Measurements from ENCODE around the gene ZNF561.

The ZNF561 gene

GRCh38 chr19:9570255-9570654 is 50.8 kb downstream of the ZNF561 start:
- no peak for DNase-seq

GRCh38 chr19:9566729-9567128 is 54.3 kb downstream of the ZNF561 start:
- no peak for DNase-seq

DNA sequence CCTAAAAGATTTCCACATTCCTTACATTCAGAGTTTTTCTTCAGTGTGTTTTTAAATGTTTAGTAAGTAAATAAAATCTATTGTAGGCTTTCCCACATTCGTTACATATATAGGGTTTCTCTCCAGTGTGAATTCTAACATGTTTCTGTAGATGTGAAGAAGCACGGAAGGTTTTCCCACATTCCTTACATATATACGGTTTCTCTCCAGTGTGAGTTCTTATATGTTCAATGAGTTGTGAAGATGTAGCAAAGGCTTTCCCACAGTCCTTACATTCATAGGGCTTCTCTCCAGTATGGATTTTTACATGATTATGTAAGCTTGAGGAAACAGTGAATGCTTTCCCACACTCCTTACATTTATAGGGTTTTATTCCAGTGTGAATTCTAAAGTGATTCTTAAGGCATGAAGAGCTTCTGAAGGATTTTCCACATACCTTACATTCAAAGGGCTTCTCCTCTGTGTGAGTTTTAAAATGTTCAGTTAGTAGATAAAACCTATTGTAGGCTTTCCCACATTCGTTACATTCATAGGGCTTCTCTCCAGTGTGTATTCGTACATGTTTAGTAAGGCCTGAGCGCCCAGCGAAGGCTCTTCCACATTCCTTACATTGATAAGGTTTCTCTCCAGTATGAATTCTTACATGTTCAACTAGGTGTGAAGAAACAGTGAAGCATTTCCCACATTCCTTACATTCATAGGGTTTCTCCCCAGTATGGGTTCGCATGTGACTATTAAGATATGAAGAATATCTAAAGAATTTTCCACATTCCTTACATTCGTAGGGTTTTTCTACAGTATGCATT is 54.9 kb downstream of the ZNF561 start:
- no peak for DNase-seq

Data from NCI-H524 (cell line).